Embryonic facial prominence (tissue), 1 donor: ENCODE results near the gene FOXP2.
"Not testable (repeated sequence)": the region's sequence is repeated elsewhere in the genome, so short reads cannot be mapped to it uniquely, and the experiment has no call there.

ENCODE experiments used
- DNase-seq: peaks from one replicate; pipeline ENCODE4 v3.0.0-alpha.2; 2016; ENCODE audit errors: extremely low spot score

Gene FOXP2

GRCh38 chr7:114422507-114423501 lies 8.2 kb downstream of the FOXP2 start:
- no peak for DNase-seq

DNA sequence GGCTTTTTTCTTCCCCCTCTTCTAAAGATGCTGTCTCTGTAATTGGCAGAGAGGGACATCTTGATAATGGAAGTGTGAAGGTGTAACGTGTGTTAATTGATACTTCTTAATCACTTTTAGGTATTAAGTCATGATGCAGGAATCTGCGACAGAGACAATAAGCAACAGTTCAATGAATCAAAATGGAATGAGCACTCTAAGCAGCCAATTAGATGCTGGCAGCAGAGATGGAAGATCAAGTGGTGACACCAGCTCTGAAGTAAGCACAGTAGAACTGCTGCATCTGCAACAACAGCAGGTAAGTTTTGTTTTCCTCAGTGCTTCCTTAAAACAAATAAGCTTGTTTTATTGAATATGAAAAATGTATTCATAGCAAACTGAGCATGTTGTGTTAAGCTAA lies 11.8 kb downstream of the FOXP2 start:
- no peak for DNase-seq

- DNase-seq, result peak; percentile 52
Observed at GRCh38 chr7:114426824-114427223, 12.2 kb downstream of the FOXP2 start.

DNA sequence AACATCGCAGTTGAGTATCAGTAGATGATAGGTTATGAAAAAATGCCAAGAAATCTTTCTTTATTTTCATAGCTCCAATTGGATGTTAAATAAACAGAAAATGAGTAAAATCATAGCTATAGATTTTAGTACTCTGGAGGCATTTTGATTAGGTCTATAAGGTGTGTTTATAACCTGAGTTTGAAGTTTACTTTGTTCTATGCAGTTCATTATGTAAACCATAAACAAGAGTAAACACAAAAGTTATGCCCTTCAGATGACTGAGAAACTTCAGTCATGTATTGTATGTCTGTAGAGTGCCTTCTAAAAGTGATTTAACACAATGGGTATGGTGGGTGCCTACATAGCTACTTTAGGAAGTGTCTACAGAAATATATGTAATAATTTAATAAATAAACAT lies 13.6 kb downstream of the FOXP2 start:
- DNase-seq, result no peak

- no peak for DNase-seq
Observed at GRCh38 chr7:114431189-114431588, 16.6 kb downstream of the FOXP2 start.

GRCh38 chr7:114432061-114432460 lies 17.4 kb downstream of the FOXP2 start:
- DNase-seq, result no peak

DNA sequence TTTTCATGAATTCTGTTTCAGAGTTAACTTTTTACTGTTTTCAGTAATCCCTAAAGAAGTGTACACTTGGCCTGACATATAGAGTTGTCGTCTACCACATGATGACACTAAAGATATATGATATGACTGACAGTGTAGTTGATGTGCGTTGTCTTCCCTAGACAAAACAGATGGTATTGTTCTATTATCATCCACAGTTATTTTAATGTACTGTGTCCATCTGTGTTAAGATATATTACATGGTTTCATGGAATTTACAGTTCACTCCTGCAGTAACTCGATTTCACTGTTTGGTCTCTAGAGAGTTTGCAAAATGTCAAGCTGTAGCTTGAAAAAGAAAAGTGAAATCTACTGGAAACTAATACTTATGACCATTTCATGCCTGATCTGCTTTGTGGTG lies 18.1 kb downstream of the FOXP2 start:
- no peak for DNase-seq

DNA sequence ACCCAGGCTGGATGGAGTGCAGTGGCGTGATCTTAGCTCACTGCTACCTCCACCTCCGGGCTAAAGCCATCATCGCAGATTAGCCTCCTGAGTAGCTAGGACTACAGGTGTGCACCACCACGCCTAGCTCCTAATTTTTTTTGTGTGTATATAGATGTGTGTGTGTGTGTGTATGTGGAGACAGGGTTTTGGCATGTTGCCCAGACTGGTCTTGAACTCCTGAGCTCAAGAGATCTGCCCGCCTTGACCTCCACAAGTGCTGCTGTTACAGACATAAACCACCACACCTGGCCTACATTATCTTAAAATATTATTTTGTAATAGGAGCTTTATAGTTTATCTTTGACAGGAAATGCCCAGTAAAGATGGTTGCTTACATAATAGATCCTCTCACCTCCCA lies 25.0 kb downstream of the FOXP2 start:
- DNase-seq, result no peak

- DNase-seq, result not testable (repeated sequence)
Observed at GRCh38 chr7:114440927-114441326, 26.3 kb downstream of the FOXP2 start.

DNA sequence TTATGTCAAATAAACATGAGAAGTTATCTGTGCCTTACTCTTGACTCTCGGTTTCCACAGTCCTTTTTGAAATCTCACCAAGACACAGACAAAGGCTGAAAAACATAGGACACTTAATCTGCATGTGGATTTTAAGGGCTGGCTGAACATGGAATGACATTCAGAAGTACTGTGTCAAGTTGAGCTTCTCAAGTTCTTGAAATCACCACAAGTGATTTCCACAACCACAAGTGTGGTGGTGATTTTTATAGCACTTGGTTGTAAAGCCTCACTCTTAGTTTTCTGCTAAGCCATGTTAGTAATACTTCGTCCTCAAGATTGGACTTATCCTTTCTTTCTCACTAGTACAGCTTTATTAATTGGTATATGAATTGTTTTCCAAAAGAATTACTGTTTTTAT lies 29.6 kb downstream of the FOXP2 start:
- DNase-seq, result no peak

GRCh38 chr7:114450431-114450830 lies 35.8 kb downstream of the FOXP2 start:
- no peak for DNase-seq

GRCh38 chr7:114459574-114459973 lies 45.0 kb downstream of the FOXP2 start:
- DNase-seq, result no peak

DNA sequence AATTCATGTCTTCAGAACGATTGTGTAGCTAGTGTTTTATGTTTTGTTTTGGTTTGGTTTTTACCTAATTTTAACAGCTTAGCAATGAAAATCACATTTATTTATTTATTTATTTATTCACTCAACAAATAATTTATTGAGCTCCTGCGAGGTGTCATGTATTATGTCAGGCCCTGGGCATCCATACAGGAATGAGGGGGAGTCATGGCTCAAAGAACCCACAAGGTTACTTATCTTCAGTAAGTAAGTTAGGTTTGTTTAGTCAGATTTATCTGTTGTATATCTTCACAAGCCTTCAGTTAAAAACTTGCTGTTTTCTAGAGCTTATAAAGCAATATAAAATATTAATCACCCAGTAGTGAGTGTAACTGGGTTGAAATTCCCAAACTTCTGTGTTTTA lies 45.4 kb downstream of the FOXP2 start:
- DNase-seq, result no peak

- peak; percentile 58 for DNase-seq
Observed at GRCh38 chr7:114466917-114467316, 52.3 kb downstream of the FOXP2 start.

- no peak for DNase-seq
Observed at GRCh38 chr7:114468844-114469243, 54.2 kb downstream of the FOXP2 start.

GRCh38 chr7:114472896-114473512 lies 58.4 kb downstream of the FOXP2 start:
- no peak for DNase-seq

DNA sequence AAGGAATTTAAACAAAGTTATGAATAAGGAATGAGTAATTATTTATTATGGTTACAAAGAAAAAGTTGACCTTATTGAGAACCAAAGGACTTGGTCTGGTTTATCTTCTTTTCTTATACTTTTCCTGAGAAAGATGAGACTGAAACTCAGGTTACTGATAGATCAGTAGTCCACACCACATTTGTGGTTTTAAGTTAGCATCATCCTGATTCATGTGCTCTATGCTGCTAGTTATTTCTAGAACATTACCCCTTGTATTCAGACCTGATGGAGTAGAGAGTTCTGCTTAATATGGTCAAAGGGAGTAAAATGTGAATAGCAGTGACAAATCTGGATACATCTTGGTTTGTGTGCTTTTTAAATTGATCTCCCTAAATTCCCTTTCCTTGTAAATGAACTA lies 63.8 kb downstream of the FOXP2 start:
- DNase-seq, result no peak

GRCh38 chr7:114481999-114482398 lies 67.4 kb downstream of the FOXP2 start:
- DNase-seq, result no peak

GRCh38 chr7:114484226-114484625 lies 69.6 kb downstream of the FOXP2 start:
- DNase-seq, result no peak

- no peak for DNase-seq
Observed at GRCh38 chr7:114487174-114487573, 72.6 kb downstream of the FOXP2 start.

GRCh38 chr7:114488696-114489095 lies 74.1 kb downstream of the FOXP2 start:
- DNase-seq, result no peak

DNA sequence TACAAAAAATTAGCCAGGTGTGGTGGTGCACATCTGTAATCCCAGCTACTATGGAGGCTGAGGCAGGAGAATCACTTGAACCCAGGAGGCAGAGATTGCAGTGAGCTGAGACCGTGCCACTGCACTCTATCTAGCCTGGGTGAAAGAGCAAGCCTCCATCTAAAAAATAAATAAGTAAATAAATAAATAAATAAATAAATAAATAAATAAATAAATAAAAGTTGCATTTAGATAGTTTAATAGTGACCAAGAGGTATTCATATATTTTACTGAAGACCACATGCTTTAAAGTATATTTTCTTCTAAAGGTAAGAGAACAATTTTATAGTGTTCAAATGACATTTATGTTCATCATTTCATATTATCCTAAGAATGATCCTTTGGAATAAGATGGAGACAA lies 82.9 kb downstream of the FOXP2 start:
- not testable (repeated sequence) for DNase-seq
